22Rv1 (cell line): ENCODE measurements around the gene ZGLP1.

Source experiments
- H3K27ac ChIP-seq: fragments of 450-650 bp; 2 replicates; pipeline ENCODE4 v1.5.1; 2017
- CTCF ChIP-seq: fragments of 450-650 bp; IDR thresholded peaks from 2 replicates; pipeline ENCODE4 v1.5.1; 2017; ENCODE audit warnings: mild to moderate bottlenecking
- ZFX ChIP-seq: fragments of 450-650 bp; IDR thresholded peaks from 2 replicates; pipeline ENCODE4 v1.6.1; 2017; ENCODE audit warnings: antibody characterized with exemption, borderline replicate concordance

ZGLP1 gene

GRCh38 chr19:10309423-10309822 is at the start of gene ZGLP1:
Gene ZGLP1 (minus strand): TSS chr19:10309815.
- H3K27ac ChIP-seq, result no peak within 1 kb of the TSS
- TF ChIP-seq ZFX, result no peak
- TF ChIP-seq CTCF, result no peak

GRCh38 chr19:10356431-10356830 is 46.8 kb upstream of the ZGLP1 start:
- TF ChIP-seq ZFX (no peak), CTCF (no peak)

GRCh38 chr19:10353793-10354391 is 44.3 kb upstream of the ZGLP1 start:
- H3K27ac ChIP-seq, result peak overlapping the region; percentile 97
- TF ChIP-seq CTCF (no peak), ZFX (no peak)

More at GRCh38 chr19:10356431-10356830, 46.8 kb upstream of the ZGLP1 start:
- no peak overlapping the region for H3K27ac ChIP-seq

- H3K27ac ChIP-seq, result peak overlapping the region; percentile 97
Measured at GRCh38 chr19:10352764-10353671, 43.4 kb upstream of the ZGLP1 start.

GRCh38 chr19:10346509-10346908 is 36.9 kb upstream of the ZGLP1 start:
- H3K27ac ChIP-seq, result no peak overlapping the region
- TF ChIP-seq ZFX (no peak), CTCF (no peak)

More at GRCh38 chr19:10352764-10353671, 43.4 kb upstream of the ZGLP1 start:
- no peak for TF ChIP-seq CTCF
- TF ChIP-seq ZFX, result no peak

GRCh38 chr19:10344780-10345179 is 35.2 kb upstream of the ZGLP1 start:
- H3K27ac ChIP-seq, result no peak overlapping the region
- no peak for TF ChIP-seq CTCF
- TF ChIP-seq ZFX, result no peak

GRCh38 chr19:10343495-10343894 is 33.9 kb upstream of the ZGLP1 start:
- TF ChIP-seq CTCF, result no peak
- TF ChIP-seq ZFX, result no peak
- H3K27ac ChIP-seq, result no peak overlapping the region
